Esophagus squamous epithelium (tissue), 4 donors: ENCODE measurements around the gene MYCBP.

ENCODE experiments used
- POLR2A ChIP-seq, 4 donors: fragments of 450-650 bp; IDR thresholded peaks; one replicate each; pipeline ENCODE4 v1.6.1; 2017; ENCODE audit warnings: antibody characterized with exemption in 4 of 4, mild to moderate bottlenecking in 4 of 4, moderate library complexity in 3 of 4
- TF ChIP-seq, protein P1 (sequence below), 6 experiments: fragments of 450-650 bp in 4 of 6; fragments of 200-600 bp in 2 of 6; sonication (generic) in 2 of 6; IDR thresholded peaks; one replicate each; pipeline ENCODE4 v1.5.1; 2016 to 2019; ENCODE audit warnings: antibody characterized with exemption in 6 of 6, mild to moderate bottlenecking in 4 of 6, moderate library complexity in 4 of 6

DNA sequence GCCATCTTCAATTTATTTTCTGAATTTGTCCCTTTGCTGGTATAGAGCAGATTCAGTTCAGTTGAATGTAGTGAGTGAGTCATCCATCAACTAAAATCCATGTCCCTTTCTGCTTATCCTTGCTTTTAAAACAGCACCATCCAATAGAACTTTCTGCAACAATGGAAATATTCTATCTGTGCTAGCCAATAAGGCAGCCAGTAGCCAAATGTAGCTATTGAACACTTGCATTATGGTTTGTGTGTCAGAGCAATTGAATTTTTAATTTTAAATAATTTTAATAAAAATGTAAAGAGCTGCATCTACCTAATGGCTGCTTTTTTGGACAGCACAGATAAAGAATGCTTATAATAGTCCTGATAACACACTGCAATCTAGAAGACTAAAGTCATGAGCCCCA lies 8.3 kb upstream of the MYCBP start, which contains the start of gene GJA9:
- TF ChIP-seq, protein P1, sequence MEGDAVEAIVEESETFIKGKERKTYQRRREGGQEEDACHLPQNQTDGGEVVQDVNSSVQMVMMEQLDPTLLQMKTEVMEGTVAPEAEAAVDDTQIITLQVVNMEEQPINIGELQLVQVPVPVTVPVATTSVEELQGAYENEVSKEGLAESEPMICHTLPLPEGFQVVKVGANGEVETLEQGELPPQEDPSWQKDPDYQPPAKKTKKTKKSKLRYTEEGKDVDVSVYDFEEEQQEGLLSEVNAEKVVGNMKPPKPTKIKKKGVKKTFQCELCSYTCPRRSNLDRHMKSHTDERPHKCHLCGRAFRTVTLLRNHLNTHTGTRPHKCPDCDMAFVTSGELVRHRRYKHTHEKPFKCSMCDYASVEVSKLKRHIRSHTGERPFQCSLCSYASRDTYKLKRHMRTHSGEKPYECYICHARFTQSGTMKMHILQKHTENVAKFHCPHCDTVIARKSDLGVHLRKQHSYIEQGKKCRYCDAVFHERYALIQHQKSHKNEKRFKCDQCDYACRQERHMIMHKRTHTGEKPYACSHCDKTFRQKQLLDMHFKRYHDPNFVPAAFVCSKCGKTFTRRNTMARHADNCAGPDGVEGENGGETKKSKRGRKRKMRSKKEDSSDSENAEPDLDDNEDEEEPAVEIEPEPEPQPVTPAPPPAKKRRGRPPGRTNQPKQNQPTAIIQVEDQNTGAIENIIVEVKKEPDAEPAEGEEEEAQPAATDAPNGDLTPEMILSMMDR (IDR thresholded peaks at IDR 0.05), result no peak
- no peak for TF ChIP-seq POLR2A (IDR thresholded peaks at IDR 0.05)
